Smooth muscle cell (in vitro differentiated cells): ENCODE measurements around the gene COG5. TPM values are rescaled to one million over a fixed set of nuclear protein-coding genes. Genes with fewer than 3 reads are reported as not detected.
"Not testable (repeated sequence)": the region's sequence is repeated elsewhere in the genome, so short reads cannot be mapped to it uniquely, and the experiment has no call there.

Experiments
- DNase-seq: peaks from one replicate; lab custom pipeline; 2025; ENCODE audit not compliant: unreplicated experiment; lab: John Stamatoyannopoulos, UW
- H2AFZ ChIP-seq: fragments of 200-600 bp; sonication (generic); 2 replicates; pipeline ENCODE4 v1.6.0; 2016; ENCODE audit warnings: antibody characterized with exemption, low read depth, mild to moderate bottlenecking
- H3F3A ChIP-seq: fragments of 200-600 bp; sonication (generic); 2 replicates; pipeline ENCODE4 v1.6.0; 2017; ENCODE audit warnings: antibody characterized with exemption, low read depth
- H3K27ac ChIP-seq: fragments of 200-600 bp; sonication (generic); 2 replicates; pipeline ENCODE4 v1.5.1; 2016; ENCODE audit warnings: low read depth, mild to moderate bottlenecking
- H3K27me3 ChIP-seq: fragments of 200-600 bp; sonication (generic); 2 replicates; pipeline ENCODE4 v1.6.1; 2016; ENCODE audit warnings: low read depth, mild to moderate bottlenecking
- H3K36me3 ChIP-seq: fragments of 200-600 bp; sonication (generic); 2 replicates; pipeline ENCODE4 v1.5.1; 2016; ENCODE audit warnings: low read depth
- H3K4me1 ChIP-seq: fragments of 200-600 bp; sonication (generic); 2 replicates; pipeline ENCODE4 v1.5.1; 2016; ENCODE audit warnings: low read depth
- H3K4me2 ChIP-seq: fragments of 200-600 bp; sonication (generic); 2 replicates; pipeline ENCODE4 v1.6.0; 2016; ENCODE audit warnings: mild to moderate bottlenecking
- H3K4me3 ChIP-seq: fragments of 200-600 bp; sonication (generic); 2 replicates; pipeline ENCODE4 v1.5.1; 2016; ENCODE audit warnings: mild to moderate bottlenecking
- H3K79me2 ChIP-seq: fragments of 200-600 bp; sonication (generic); 2 replicates; pipeline ENCODE4 v1.6.0; 2016; ENCODE audit warnings: low read depth, mild to moderate bottlenecking
- H3K9ac ChIP-seq: fragments of 200-600 bp; sonication (generic); 2 replicates; pipeline ENCODE4 v1.6.0; 2016; ENCODE audit warnings: low read depth
- H3K9me3 ChIP-seq: fragments of 200-600 bp; sonication (generic); replicated peaks from 2 replicates; pipeline ENCODE4 v1.5.1; 2016; ENCODE audit warnings: low read depth
- H4K20me1 ChIP-seq: fragments of 200-600 bp; sonication (generic); 2 replicates; pipeline ENCODE4 v1.6.0; 2016; ENCODE audit warnings: low read depth
- WGBS: methylation state at CpG from one replicate; pipeline ENCODE4 v1.1.7; 2016; ENCODE audit warnings: low lambda C conversion rate; 5-methylcytosine and 5-hydroxymethylcytosine counted together
- polyA plus RNA-seq: library from polyadenylated mRNA; unstranded; fragments of >200 nt; fragmentation: Nextera tagmentation; extraction: Ambion mirVana; gene quantifications from 2 replicates; pipeline ENCODE4 v1.2.1, GENCODE V29; 2016
- total RNA-seq: library from RNA; depleted of rRNA; stranded (reverse); fragments of >200 nt; gene quantifications from 2 replicates; pipeline ENCODE4 v1.2.3, GENCODE V29; 2014
- TF ChIP-seq, protein P1 (sequence below): fragments of 200-600 bp; sonication (generic); IDR thresholded peaks from 2 replicates; pipeline ENCODE4 v1.5.1; 2017; ENCODE audit warnings: borderline replicate concordance, mild to moderate bottlenecking, antibody characterized with exemption; ENCODE audit not compliant: insufficient read depth, poor library complexity, severe bottlenecking

COG5 gene
- total and polyA plus RNA-seq, 2 experiments from 2014 or later, result 24.3 to 44.3 TPM

- 85% methylated on average over 5 of the region's 5 CpGs for WGBS
- Histone ChIP-seq H3K36me3 (no peaks in the 10 kb centered on the region), H3K27ac (no peak overlapping the region), H4K20me1 (no peaks in the 10 kb centered on the region), H3K4me1 (no peaks in the 10 kb centered on the region), H3K4me3 (no peak overlapping the region), H3K4me2 (no peak overlapping the region), H3K9me3 (no peaks in the 10 kb centered on the region), H3F3A (no peaks in the 10 kb centered on the region), H3K9ac (no peak overlapping the region), H3K27me3 (no peaks in the 10 kb centered on the region), H2AFZ (no peak overlapping the region), H3K79me2 (no peaks in the 10 kb centered on the region)
- DNase-seq, result no peak
- TF ChIP-seq, protein P1, sequence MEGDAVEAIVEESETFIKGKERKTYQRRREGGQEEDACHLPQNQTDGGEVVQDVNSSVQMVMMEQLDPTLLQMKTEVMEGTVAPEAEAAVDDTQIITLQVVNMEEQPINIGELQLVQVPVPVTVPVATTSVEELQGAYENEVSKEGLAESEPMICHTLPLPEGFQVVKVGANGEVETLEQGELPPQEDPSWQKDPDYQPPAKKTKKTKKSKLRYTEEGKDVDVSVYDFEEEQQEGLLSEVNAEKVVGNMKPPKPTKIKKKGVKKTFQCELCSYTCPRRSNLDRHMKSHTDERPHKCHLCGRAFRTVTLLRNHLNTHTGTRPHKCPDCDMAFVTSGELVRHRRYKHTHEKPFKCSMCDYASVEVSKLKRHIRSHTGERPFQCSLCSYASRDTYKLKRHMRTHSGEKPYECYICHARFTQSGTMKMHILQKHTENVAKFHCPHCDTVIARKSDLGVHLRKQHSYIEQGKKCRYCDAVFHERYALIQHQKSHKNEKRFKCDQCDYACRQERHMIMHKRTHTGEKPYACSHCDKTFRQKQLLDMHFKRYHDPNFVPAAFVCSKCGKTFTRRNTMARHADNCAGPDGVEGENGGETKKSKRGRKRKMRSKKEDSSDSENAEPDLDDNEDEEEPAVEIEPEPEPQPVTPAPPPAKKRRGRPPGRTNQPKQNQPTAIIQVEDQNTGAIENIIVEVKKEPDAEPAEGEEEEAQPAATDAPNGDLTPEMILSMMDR, result no peak
Measured at GRCh38 chr7:107224374-107225223, 339.1 kb downstream of the COG5 start.

- H3F3A ChIP-seq, H3K9ac ChIP-seq, H3K27ac ChIP-seq, H3K27me3 ChIP-seq, DNase-seq, H3K79me2 ChIP-seq, H4K20me1 ChIP-seq, H2AFZ ChIP-seq, H3K9me3 ChIP-seq, H3K4me3 ChIP-seq, H3K4me2 ChIP-seq, H3K4me1 ChIP-seq, H3K36me3 ChIP-seq: not testable (repeated sequence)
- 97% methylated on average over 6 of the region's 6 CpGs for WGBS
Measured at GRCh38 chr7:107220806-107221205, 342.9 kb downstream of the COG5 start.

DNA sequence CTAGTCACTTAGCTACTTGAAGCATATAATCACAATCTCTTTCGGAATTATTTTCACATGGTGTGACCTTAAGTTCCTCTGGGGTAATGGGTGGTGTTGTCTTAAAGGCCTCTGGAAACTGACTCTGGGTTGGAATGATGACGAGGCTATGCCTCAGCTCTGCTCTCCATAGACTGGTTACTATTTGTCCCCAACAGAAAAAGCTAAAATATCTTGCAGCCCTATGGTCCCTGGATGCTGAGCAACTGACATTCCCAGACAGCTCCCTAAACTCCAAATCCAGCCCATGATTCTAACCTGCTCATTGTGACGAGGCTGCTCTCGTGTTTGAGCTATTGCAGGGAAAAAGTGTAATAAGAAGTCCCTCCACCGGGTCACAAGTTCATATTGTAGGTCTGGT lies 343.4 kb downstream of the COG5 start:
- 97% methylated on average over 5 of the region's 5 CpGs for WGBS
- Histone ChIP-seq H3F3A (no peaks in the 10 kb centered on the region), H3K4me2 (no peak overlapping the region), H3K4me3 (no peak overlapping the region), H2AFZ (no peak overlapping the region), H4K20me1 (peaks cover 4% of the 10 kb centered on the region), H3K27ac (no peak overlapping the region), H3K9ac (no peak overlapping the region), H3K36me3 (no peaks in the 10 kb centered on the region), H3K27me3 (no peaks in the 10 kb centered on the region), H3K4me1 (no peaks in the 10 kb centered on the region), H3K79me2 (no peaks in the 10 kb centered on the region), H3K9me3 (no peaks in the 10 kb centered on the region)
- DNase-seq, result no peak
- TF ChIP-seq, protein P1, result no peak

DNA sequence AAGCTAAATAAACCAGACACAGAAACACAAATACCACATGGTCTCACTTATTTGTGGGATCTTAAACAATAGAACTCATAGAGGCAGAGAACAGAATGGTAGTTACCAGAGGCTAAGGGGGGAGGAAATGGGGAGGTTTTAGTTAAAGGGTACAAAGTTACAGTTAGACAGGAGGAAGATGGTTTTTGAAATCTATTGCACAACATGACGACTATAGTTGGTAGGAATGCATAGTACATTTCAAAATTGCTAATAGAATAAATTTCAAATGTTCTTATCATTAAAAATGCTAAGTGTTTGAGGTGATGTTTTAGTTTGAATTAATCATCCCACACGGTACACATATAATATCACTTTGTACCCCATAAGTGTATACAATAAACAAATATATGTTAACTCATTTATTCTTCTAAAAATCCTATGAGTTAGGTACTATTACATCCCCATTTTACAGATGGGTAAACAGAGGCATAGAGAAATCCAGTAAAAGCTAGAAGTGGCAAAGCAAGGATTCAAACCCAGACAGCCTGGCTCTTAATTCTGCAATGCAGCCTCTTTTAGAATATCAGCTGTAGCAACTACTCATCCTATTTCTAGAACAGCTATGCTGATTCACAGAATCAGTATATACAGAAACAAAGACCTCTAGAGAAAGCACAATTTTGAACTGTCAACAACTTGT lies 344.0 kb downstream of the COG5 start:
- TF ChIP-seq, protein P1, result no peak
- 98% methylated on average over 2 of the region's 2 CpGs for WGBS
- H3F3A ChIP-seq, result no peaks in the 10 kb centered on the region

More for the DNA sequence above, 344.0 kb downstream of the COG5 start:
- Histone ChIP-seq H3K27me3 (no peaks in the 10 kb centered on the region), H3K9ac (no peak overlapping the region), H3K36me3 (no peaks in the 10 kb centered on the region), H4K20me1 (peaks cover 4% of the 10 kb centered on the region), H3K4me1 (no peaks in the 10 kb centered on the region), H3K4me2 (no peak overlapping the region), H3K9me3 (no peaks in the 10 kb centered on the region), H2AFZ (no peak overlapping the region), H3K4me3 (no peak overlapping the region), H3K27ac (no peak overlapping the region), H3K79me2 (no peaks in the 10 kb centered on the region)
- no peak for DNase-seq
